IMR-90 (cell line): ENCODE data around the gene USP10. TPM values are rescaled to one million over a fixed set of nuclear protein-coding genes. Genes with fewer than 3 reads are reported as not detected.
A peak's percentile ranks its signal among the peaks of the same experiment; 100 is the strongest.

Source experiments
- ATAC-seq: fragments of 200-7000 bp; cut with Tn5 transposase; 2 replicates; pipeline ENCODE4 v1.9.1; 2020; ENCODE audit warnings: low read depth, mild to moderate bottlenecking, moderate library complexity
- BruUV-seq: library from RNA; stranded (reverse); fragments of 400-500 nt; replicated peaks from 2 replicates; lab custom pipeline; 2021; lab: Mats Ljungman, UMichigan
- CTCF ChIA-PET: fragments of 300-600 bp; formaldehyde crosslinking; extraction: SDS; loops from one replicate; lab custom pipeline; 2021; ENCODE audit warnings: antibody characterized with exemption; lab: Yijun Ruan, JAX
- POLR2A ChIA-PET: fragments of 300-600 bp; sonication (Branson Sonifier 250); formaldehyde crosslinking; loops from one replicate; lab custom pipeline; 2022; ENCODE audit warnings: antibody characterized with exemption; ENCODE audit not compliant: unreplicated experiment; lab: Charles Lee
- DNase-seq: peaks from one replicate; pipeline ENCODE4 v3.0.0; 2013
- H2AFZ ChIP-seq: replicated peaks from 2 replicates; pipeline ENCODE3; 2013; ENCODE audit warnings: low read length, mild to moderate bottlenecking; ENCODE audit not compliant: poor library complexity
- H2AK5ac ChIP-seq: 2 replicates; pipeline ENCODE4 v1.6.1; 2013; ENCODE audit warnings: low read depth, low read length, inconsistent platforms
- H2AK9ac ChIP-seq: replicated peaks from 2 replicates; pipeline ENCODE3; 2013; ENCODE audit warnings: mild to moderate bottlenecking, low read depth, low read length, moderate library complexity; ENCODE audit not compliant: poor library complexity
- H2BK120ac ChIP-seq: 2 replicates; pipeline ENCODE4 v1.6.1; 2013; ENCODE audit warnings: low read depth, low read length, inconsistent platforms
- H2BK15ac ChIP-seq: 3 replicates; pipeline ENCODE4 v1.6.1; 2013; ENCODE audit warnings: low read depth, low read length, inconsistent platforms
- H2BK20ac ChIP-seq: 2 replicates; pipeline ENCODE4 v1.6.1; 2013; ENCODE audit warnings: low read depth, mild to moderate bottlenecking, inconsistent platforms, low read length, moderate library complexity
- H2BK5ac ChIP-seq: 2 replicates; pipeline ENCODE4 v1.6.1; 2013; ENCODE audit warnings: mild to moderate bottlenecking, low read depth, low read length, inconsistent platforms; ENCODE audit not compliant: poor library complexity, severe bottlenecking
- H3K14ac ChIP-seq: replicated peaks from 2 replicates; pipeline ENCODE4 v1.6.1; 2013; ENCODE audit warnings: low read depth, low read length, inconsistent platforms
- H3K18ac ChIP-seq: 2 replicates; pipeline ENCODE4 v1.6.1; 2013; ENCODE audit warnings: low read depth, low read length, control low read depth
- H3K23ac ChIP-seq: 2 replicates; pipeline ENCODE4 v1.6.1; 2013; ENCODE audit warnings: low read depth, low read length, inconsistent platforms
- H3K27ac ChIP-seq: 2 replicates; pipeline ENCODE4 v1.5.1; 2013; ENCODE audit warnings: mild to moderate bottlenecking, control low read depth, low read length; ENCODE audit not compliant: insufficient read depth
- H3K27me3 ChIP-seq: 2 replicates; pipeline ENCODE4 v1.6.1; 2013; ENCODE audit warnings: low read length; ENCODE audit not compliant: control insufficient read depth, insufficient read depth
- H3K36me3 ChIP-seq: 2 replicates; pipeline ENCODE4 v1.6.1; 2013; ENCODE audit warnings: low read length, mixed read lengths; ENCODE audit not compliant: control insufficient read depth, insufficient read depth
- H3K4ac ChIP-seq: 2 replicates; pipeline ENCODE4 v1.6.1; 2013; ENCODE audit warnings: low read depth, low read length, inconsistent platforms
- H3K4me1 ChIP-seq: 2 replicates; pipeline ENCODE4 v1.6.1; 2013; ENCODE audit warnings: low read length, mixed read lengths; ENCODE audit not compliant: control insufficient read depth, insufficient read depth
- H3K4me2 ChIP-seq: 2 replicates; pipeline ENCODE4 v1.6.1; 2013; ENCODE audit warnings: low read depth, mild to moderate bottlenecking, control low read depth, low read length, moderate library complexity
- H3K4me3 ChIP-seq: 2 replicates; pipeline ENCODE4 v1.5.1; 2013; ENCODE audit warnings: low read depth, mild to moderate bottlenecking, control low read depth, low read length, moderate library complexity; ENCODE audit not compliant: insufficient read depth
- H3K56ac ChIP-seq: 2 replicates; pipeline ENCODE4 v1.6.1; 2013; ENCODE audit warnings: low read length, inconsistent platforms; ENCODE audit not compliant: insufficient read depth; ENCODE audit errors: extremely low read depth
- H3K79me1 ChIP-seq, 2 experiments: 2 replicates each; pipeline ENCODE4 v1.6.1; 2013; ENCODE audit warnings: low read length in 2 of 2, inconsistent platforms in 1 of 2, low read depth in 1 of 2
- H3K9ac ChIP-seq: 2 replicates; pipeline ENCODE4 v1.6.1; 2013; ENCODE audit warnings: low read depth, low read length, control low read depth
- H3K9me1 ChIP-seq: 2 replicates; pipeline ENCODE4 v1.6.1; 2013; ENCODE audit warnings: low read length, inconsistent platforms; ENCODE audit not compliant: insufficient read depth
- H3K9me3 ChIP-seq: 2 replicates; pipeline ENCODE4 v1.6.1; 2013; ENCODE audit warnings: low read length; ENCODE audit not compliant: control insufficient read depth, insufficient read depth
- H4K20me1 ChIP-seq: 2 replicates; pipeline ENCODE4 v1.6.1; 2013; ENCODE audit warnings: low read length, inconsistent platforms; ENCODE audit not compliant: insufficient read depth
- H4K5ac ChIP-seq: 2 replicates; pipeline ENCODE4 v1.6.1; 2013; ENCODE audit warnings: mild to moderate bottlenecking, low read depth, low read length, control low read depth
- H4K8ac ChIP-seq, 2 experiments: 2 replicates each; pipeline ENCODE4 v1.6.1; 2013; ENCODE audit warnings: low read depth in 2 of 2, low read length in 2 of 2, control low read depth in 1 of 2, inconsistent platforms in 1 of 2
- H4K91ac ChIP-seq: 2 replicates; pipeline ENCODE4 v1.6.1; 2013; ENCODE audit warnings: low read depth, low read length, inconsistent platforms; ENCODE audit not compliant: insufficient read depth
- BHLHE40 ChIP-seq: fragments of 150-350 bp; IDR thresholded peaks from 2 replicates; pipeline ENCODE4 v1.6.1; 2016; ENCODE audit warnings: mild to moderate bottlenecking, low read depth, low read length
- CEBPB ChIP-seq: IDR thresholded peaks from 2 replicates; pipeline ENCODE4 v1.6.1; 2012; ENCODE audit warnings: low read depth, low read length, improper control_type of control experiment
- CHD1 ChIP-seq: IDR thresholded peaks from 2 replicates; pipeline ENCODE4 v1.6.1; 2012; ENCODE audit warnings: low read depth, low read length, improper control_type of control experiment
- FOS ChIP-seq: fragments of 150-350 bp; IDR thresholded peaks from 2 replicates; pipeline ENCODE4 v1.6.1; 2016; ENCODE audit warnings: low read depth, low read length
- MAFK ChIP-seq: IDR thresholded peaks from 2 replicates; pipeline ENCODE4 v1.6.1; 2012; ENCODE audit warnings: low read depth, low read length, improper control_type of control experiment
- MAZ ChIP-seq: IDR thresholded peaks from 2 replicates; pipeline ENCODE4 v1.6.1; 2012; ENCODE audit warnings: low read depth, mild to moderate bottlenecking, low read length, improper control_type of control experiment, moderate library complexity, borderline replicate concordance
- MXI1 ChIP-seq: IDR thresholded peaks from 2 replicates; pipeline ENCODE4 v1.6.1; 2012; ENCODE audit warnings: low read depth, mild to moderate bottlenecking, low read length, moderate library complexity, borderline replicate concordance
- NFE2L2 ChIP-seq: fragments of 150-350 bp; IDR thresholded peaks from 2 replicates; pipeline ENCODE4 v1.6.1; 2016; ENCODE audit warnings: low read depth, mild to moderate bottlenecking, low read length
- POLR2A ChIP-seq: IDR thresholded peaks from 2 replicates; pipeline ENCODE4 v1.6.1; 2012; ENCODE audit warnings: mild to moderate bottlenecking, low read depth, low read length
- RAD21 ChIP-seq: IDR thresholded peaks from 2 replicates; pipeline ENCODE4 v1.6.1; 2012; ENCODE audit warnings: low read length, improper control_type of control experiment
- RCOR1 ChIP-seq: IDR thresholded peaks from 2 replicates; pipeline ENCODE4 v1.6.1; 2012; ENCODE audit warnings: mild to moderate bottlenecking, low read length, improper control_type of control experiment; ENCODE audit not compliant: insufficient replicate concordance
- RFX5 ChIP-seq: IDR thresholded peaks from 2 replicates; pipeline ENCODE4 v1.8.0; 2012; ENCODE audit warnings: low read depth, mild to moderate bottlenecking, low read length, moderate library complexity
- SMC3 ChIP-seq: fragments of 150-350 bp; IDR thresholded peaks from 2 replicates; pipeline ENCODE4 v1.6.1; 2016; ENCODE audit warnings: low read depth, mild to moderate bottlenecking, antibody characterized with exemption, low read length, moderate library complexity
- USF2 ChIP-seq: fragments of 150-350 bp; IDR thresholded peaks from 2 replicates; pipeline ENCODE4 v1.6.1; 2017; ENCODE audit warnings: mild to moderate bottlenecking, antibody characterized with exemption, low read length, low read depth
- WGBS, 2 experiments: methylation state at CpG; one replicate each; pipeline versions ENCODE4 v1.1.5 to v1.1.7; 2013; ENCODE audit warnings: missing lambda C conversion rate in 2 of 2; ENCODE audit not compliant: insufficient read length in 1 of 2; ENCODE audit errors: extremely low coverage in 2 of 2; 5-methylcytosine and 5-hydroxymethylcytosine counted together
- dilution Hi-C: fragments of 300-500 bp; cut with HindIII; formaldehyde crosslinking; loops from one replicate; pipeline ENCODE4 v1.14.3; 2018; ENCODE audit warnings: low sequenced_read_pairs; ENCODE audit not compliant: unreplicated experiment
- in situ Hi-C: fragments of 300-500 bp; cut with MboI; formaldehyde crosslinking; loops from 3 replicates; pipeline ENCODE4 v1.14.3; 2019; ENCODE audit warnings: low sequenced_read_pairs, inconsistent platforms, mixed read lengths
- intact Hi-C: fragments of 100-400 bp; cut with micrococcal nuclease; formaldehyde crosslinking; loops from 2 replicates; pipeline ENCODE4 v1.10.0; 2022
- polyA plus RNA-seq, 3 experiments: library from polyadenylated mRNA; depleted of rRNA; stranded (reverse); fragments of >200 nt; gene quantifications; 2 replicates each; pipeline ENCODE4 v1.2.3, GENCODE V29; 2012; ENCODE audit warnings: low replicate concordance in 1 of 3
- total RNA-seq: library from RNA; depleted of rRNA; stranded (reverse); fragments of >200 nt; gene quantifications from 2 replicates; pipeline ENCODE4 v1.2.3, GENCODE V29; 2012
- TF ChIP-seq, protein P1 (sequence below): conservative IDR thresholded peaks from 2 replicates; pipeline ENCODE4 v1.5.1; 2012; ENCODE audit warnings: mild to moderate bottlenecking, low read depth, low read length, improper control_type of control experiment
- TF ChIP-seq, protein P2 (sequence below): fragments of 150-350 bp; IDR thresholded peaks from 2 replicates; pipeline ENCODE4 v1.6.1; 2016; ENCODE audit warnings: low read depth, mild to moderate bottlenecking, low read length, moderate library complexity, borderline replicate concordance

The USP10 gene
- total and polyA plus RNA-seq, 2 of the 4 experiments (the other 2 are of a cell fraction), result 54.3 to 79.0 TPM

GRCh38 chr16:84720177-84720579, 20.4 kb downstream of the USP10 start:
- no TSS peak for BruUV-seq
- H3K36me3 ChIP-seq, result 0 out of 2 replicates have a peak, but pooled peaks cover 3% of the 10 kb centered on the region
- no peak overlapping the region for H3K4me3 ChIP-seq
- TF ChIP-seq NFE2L2 (no peak), FOS (no peak), POLR2A (no peak), BHLHE40 (no peak), CEBPB (no peak), SMC3 (no peak), RCOR1 (no peak), MAFK (no peak), RAD21 (no peak), RFX5 (no peak), USF2 (no peak), MAZ (no peak), CHD1 (no peak), MXI1 (no peak)
- TF ChIP-seq, protein P1, sequence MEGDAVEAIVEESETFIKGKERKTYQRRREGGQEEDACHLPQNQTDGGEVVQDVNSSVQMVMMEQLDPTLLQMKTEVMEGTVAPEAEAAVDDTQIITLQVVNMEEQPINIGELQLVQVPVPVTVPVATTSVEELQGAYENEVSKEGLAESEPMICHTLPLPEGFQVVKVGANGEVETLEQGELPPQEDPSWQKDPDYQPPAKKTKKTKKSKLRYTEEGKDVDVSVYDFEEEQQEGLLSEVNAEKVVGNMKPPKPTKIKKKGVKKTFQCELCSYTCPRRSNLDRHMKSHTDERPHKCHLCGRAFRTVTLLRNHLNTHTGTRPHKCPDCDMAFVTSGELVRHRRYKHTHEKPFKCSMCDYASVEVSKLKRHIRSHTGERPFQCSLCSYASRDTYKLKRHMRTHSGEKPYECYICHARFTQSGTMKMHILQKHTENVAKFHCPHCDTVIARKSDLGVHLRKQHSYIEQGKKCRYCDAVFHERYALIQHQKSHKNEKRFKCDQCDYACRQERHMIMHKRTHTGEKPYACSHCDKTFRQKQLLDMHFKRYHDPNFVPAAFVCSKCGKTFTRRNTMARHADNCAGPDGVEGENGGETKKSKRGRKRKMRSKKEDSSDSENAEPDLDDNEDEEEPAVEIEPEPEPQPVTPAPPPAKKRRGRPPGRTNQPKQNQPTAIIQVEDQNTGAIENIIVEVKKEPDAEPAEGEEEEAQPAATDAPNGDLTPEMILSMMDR, result no peak
- TF ChIP-seq, protein P2, sequence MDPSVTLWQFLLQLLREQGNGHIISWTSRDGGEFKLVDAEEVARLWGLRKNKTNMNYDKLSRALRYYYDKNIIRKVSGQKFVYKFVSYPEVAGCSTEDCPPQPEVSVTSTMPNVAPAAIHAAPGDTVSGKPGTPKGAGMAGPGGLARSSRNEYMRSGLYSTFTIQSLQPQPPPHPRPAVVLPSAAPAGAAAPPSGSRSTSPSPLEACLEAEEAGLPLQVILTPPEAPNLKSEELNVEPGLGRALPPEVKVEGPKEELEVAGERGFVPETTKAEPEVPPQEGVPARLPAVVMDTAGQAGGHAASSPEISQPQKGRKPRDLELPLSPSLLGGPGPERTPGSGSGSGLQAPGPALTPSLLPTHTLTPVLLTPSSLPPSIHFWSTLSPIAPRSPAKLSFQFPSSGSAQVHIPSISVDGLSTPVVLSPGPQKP, result no peak
- H3K27me3 ChIP-seq, result no peaks in the 10 kb centered on the region
- no peak overlapping the region for H3K4me2 ChIP-seq
- dilution Hi-C loops (no loop called here), intact Hi-C loops (no loop called here), in situ Hi-C loops (loop anchor here (25.0 kb wide), 1 partner anchor 433 kb away; the partner anchor contains the start of gene WFDC1)
- H2AFZ ChIP-seq, result no peak overlapping the region
- no peak overlapping the region for H2BK15ac ChIP-seq
- H2AK5ac ChIP-seq, result no peak overlapping the region
- no peak overlapping the region; the same call in 1 of the 2 replicates for H3K23ac ChIP-seq
- no peak overlapping the region for H4K8ac ChIP-seq
- no peak overlapping the region for H4K91ac ChIP-seq
- no peak for ATAC-seq
- H2BK120ac ChIP-seq, result no peak overlapping the region
- H3K9ac ChIP-seq, result no peak overlapping the region
- 0 out of 2 replicates have a peak overlapping the region, but pooled peaks have one; percentile 10 for H3K14ac ChIP-seq
- ChIA-PET POLR2A (no interaction called here), CTCF (interaction anchor here (0.7 kb wide), 1 partner anchor 10 kb away, joined by 3 read pairs; no protein-coding TSS in a partner anchor)
- peak overlapping the region; percentile 32; the same call in 1 of the 2 replicates for H3K27ac ChIP-seq
- no peak overlapping the region for H2BK20ac ChIP-seq
- peaks cover 12% of the 10 kb centered on the region for H3K4me1 ChIP-seq
- H3K56ac ChIP-seq, result no peak overlapping the region
- DNase-seq, result no peak
- H3K79me1 ChIP-seq, result peaks cover 8 to 81% of the 10 kb centered on the region in 2 experiments
- H2AK9ac ChIP-seq, result no peak overlapping the region
- no peak overlapping the region for H4K5ac ChIP-seq
- no peaks in the 10 kb centered on the region for H3K9me3 ChIP-seq
- H3K4ac ChIP-seq, result no peak overlapping the region
- H3K18ac ChIP-seq, result no peak overlapping the region
- H2BK5ac ChIP-seq, result no peak overlapping the region
- peaks cover 87% of the 10 kb centered on the region for H4K20me1 ChIP-seq
- 65% methylated on average over 8 of the region's 8 CpGs; no CpG with 5 or more reads in 1 of the 2 experiments for WGBS, 2 experiments
- H3K9me1 ChIP-seq, result peaks cover 25% of the 10 kb centered on the region
